Uterus (tissue), 4 donors: Measurements from ENCODE around the gene VEZT. TPM values are rescaled to one million over a fixed set of nuclear protein-coding genes. Genes with fewer than 3 reads are reported as not detected.

Experiments
- DNase-seq, 2 donors: peaks; one replicate each; pipeline ENCODE4 v3.0.0-alpha.2; 2019 to 2020
- H3K27ac ChIP-seq, 2 donors: fragments of 200-600 bp; sonication (generic); 1 replicate in 1 of 2; 2 replicates in 1 of 2; pipeline ENCODE4 v1.5.1; 2016 to 2018
- H3K27me3 ChIP-seq, 2 donors: fragments of 200-600 bp; sonication (generic); one replicate each; pipeline ENCODE4 v1.5.1; 2018 to 2019; ENCODE audit warnings: control low read depth in 1 of 2
- H3K36me3 ChIP-seq, 2 donors: fragments of 200-600 bp; sonication (generic); one replicate each; pipeline ENCODE4 v1.5.1; 2019; ENCODE audit warnings: control low read depth in 1 of 2
- H3K4me1 ChIP-seq, 2 donors: fragments of 200-600 bp; sonication (generic); one replicate each; pipeline ENCODE4 v1.5.1; 2018 to 2019; ENCODE audit warnings: control low read depth in 1 of 2
- H3K4me3 ChIP-seq, 2 donors: fragments of 200-600 bp; sonication (generic); 1 replicate in 1 of 2; 2 replicates in 1 of 2; pipeline ENCODE4 v1.5.1; 2018 to 2019; ENCODE audit warnings: mild to moderate bottlenecking in 1 of 2
- H3K9me3 ChIP-seq, 2 donors: fragments of 200-600 bp; sonication (generic); one replicate each; pipeline ENCODE4 v1.5.1; 2019; ENCODE audit warnings: control low read depth in 1 of 2
- POLR2A ChIP-seq, 2 donors: fragments of 450-650 bp; IDR thresholded peaks; one replicate each; pipeline ENCODE4 v1.6.1; 2016; ENCODE audit warnings: antibody characterized with exemption in 2 of 2, mild to moderate bottlenecking in 1 of 2, moderate library complexity in 1 of 2
- intact Hi-C: fragments of 100-400 bp; cut with DNase I; formaldehyde crosslinking; loops from one replicate; pipeline ENCODE4 v1.15.1; 2023; ENCODE audit warnings: low total_unique reads
- total RNA-seq, 4 donors: library from RNA; depleted of rRNA in 3 of 4; stranded (reverse); fragments of >200 nt in 3 of 4; gene quantifications; one replicate each; pipeline versions ENCODE4 v1.1.0 to v1.2.4, GENCODE V29; 2014 to 2023
- TF ChIP-seq, protein P1 (sequence below), 4 experiments: fragments of 200-600 bp in 2 of 4; fragments of 450-650 bp in 2 of 4; sonication (generic) in 2 of 4; IDR thresholded peaks; one replicate each; pipeline ENCODE4 v1.5.1; 2016 to 2019; ENCODE audit warnings: antibody characterized with exemption in 4 of 4, mild to moderate bottlenecking in 2 of 4, moderate library complexity in 1 of 4
- donor health status: DM: yes; HTN: yes; CAD: no.

The VEZT gene
- total RNA-seq, 4 donors from 2014 or later, result 38.9 to 172 (median 70.7) TPM

DNA sequence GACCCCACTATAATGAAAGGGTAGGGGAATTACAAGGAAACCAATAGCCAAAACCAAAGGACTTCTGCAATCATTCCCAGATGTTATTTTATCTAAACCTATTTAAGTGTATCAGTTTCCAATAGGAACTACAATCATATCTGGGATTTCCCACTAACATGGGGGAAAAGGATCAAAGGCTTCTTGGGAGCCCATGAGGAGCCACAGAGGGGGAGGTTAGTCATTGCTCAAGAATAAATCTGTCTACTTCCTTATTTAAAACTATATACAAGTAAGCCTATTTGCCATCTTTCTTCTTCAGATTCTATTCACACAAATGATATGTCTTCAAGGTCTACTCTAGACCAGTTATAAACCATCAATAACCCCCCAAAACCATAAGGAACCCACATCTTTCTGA, 33.5 kb upstream of the VEZT start:
- H3K27me3 ChIP-seq, result no peaks in the 10 kb centered on the region
- H3K4me1 ChIP-seq, result no peaks in the 10 kb centered on the region
- intact Hi-C loops, result no loop called here
- H3K9me3 ChIP-seq, result no peaks in the 10 kb centered on the region
- TF ChIP-seq, protein P1, sequence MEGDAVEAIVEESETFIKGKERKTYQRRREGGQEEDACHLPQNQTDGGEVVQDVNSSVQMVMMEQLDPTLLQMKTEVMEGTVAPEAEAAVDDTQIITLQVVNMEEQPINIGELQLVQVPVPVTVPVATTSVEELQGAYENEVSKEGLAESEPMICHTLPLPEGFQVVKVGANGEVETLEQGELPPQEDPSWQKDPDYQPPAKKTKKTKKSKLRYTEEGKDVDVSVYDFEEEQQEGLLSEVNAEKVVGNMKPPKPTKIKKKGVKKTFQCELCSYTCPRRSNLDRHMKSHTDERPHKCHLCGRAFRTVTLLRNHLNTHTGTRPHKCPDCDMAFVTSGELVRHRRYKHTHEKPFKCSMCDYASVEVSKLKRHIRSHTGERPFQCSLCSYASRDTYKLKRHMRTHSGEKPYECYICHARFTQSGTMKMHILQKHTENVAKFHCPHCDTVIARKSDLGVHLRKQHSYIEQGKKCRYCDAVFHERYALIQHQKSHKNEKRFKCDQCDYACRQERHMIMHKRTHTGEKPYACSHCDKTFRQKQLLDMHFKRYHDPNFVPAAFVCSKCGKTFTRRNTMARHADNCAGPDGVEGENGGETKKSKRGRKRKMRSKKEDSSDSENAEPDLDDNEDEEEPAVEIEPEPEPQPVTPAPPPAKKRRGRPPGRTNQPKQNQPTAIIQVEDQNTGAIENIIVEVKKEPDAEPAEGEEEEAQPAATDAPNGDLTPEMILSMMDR (IDR thresholded peaks at IDR 0.05), result no peak
- TF ChIP-seq POLR2A (IDR thresholded peaks at IDR 0.05), result no peak
- no peak for DNase-seq
- H3K4me3 ChIP-seq, result no peak overlapping the region
- no peaks in the 10 kb centered on the region for H3K36me3 ChIP-seq
- no peak overlapping the region for H3K27ac ChIP-seq

DNA sequence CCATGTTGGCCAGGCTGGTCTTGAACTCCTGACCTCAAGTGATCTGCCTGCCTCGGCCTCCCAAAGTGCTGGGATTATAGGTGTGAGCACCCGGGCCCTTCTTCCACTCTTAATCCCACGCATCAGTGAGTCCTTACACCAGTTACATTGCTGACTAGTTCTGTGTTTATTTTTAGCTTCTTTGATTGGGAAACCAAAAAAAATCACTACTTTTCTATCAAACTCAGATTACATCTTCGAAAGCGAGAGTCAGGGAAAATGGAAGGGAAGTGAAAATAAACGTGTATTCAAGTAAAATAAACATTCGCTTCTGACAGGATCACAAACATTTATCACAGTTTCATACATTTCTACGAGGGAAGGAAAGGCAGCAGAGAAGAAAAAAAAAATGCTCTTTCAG, 32.5 kb upstream of the VEZT start:
- intact Hi-C loops, result no loop called here

DNA sequence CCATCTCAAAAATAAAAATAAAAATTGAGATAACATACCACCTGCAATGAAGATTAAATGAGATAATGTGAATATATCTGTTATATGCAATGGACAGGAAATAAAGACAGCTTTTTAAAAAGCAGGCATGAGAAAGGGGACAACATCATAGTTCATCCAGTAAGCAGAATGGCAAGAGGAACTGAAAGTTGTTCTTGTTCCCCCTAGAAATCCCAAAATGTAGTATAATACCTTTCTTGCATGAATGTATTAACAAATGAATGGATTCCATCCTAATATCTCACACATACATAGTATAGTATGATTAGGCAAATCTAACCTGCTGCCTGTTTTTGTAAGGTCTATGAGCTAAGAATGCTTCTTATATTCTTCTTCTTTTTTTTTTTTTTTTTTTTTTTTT, 31.8 kb upstream of the VEZT start:
- H3K9me3 ChIP-seq, result no peaks in the 10 kb centered on the region
- H3K27me3 ChIP-seq, result no peaks in the 10 kb centered on the region
- TF ChIP-seq, protein P1 (IDR thresholded peaks at IDR 0.05), result no peak
- no peak for TF ChIP-seq POLR2A (IDR thresholded peaks at IDR 0.05)
- no peak for DNase-seq
- no peaks in the 10 kb centered on the region for H3K4me1 ChIP-seq
- intact Hi-C loops, result no loop called here
- H3K36me3 ChIP-seq, result no peaks in the 10 kb centered on the region
- H3K4me3 ChIP-seq, result no peak overlapping the region
- no peak overlapping the region for H3K27ac ChIP-seq

More for the DNA sequence above, 32.5 kb upstream of the VEZT start:
- Histone ChIP-seq H3K4me1 (no peaks in the 10 kb centered on the region), H3K27ac (no peak overlapping the region), H3K9me3 (no peaks in the 10 kb centered on the region), H3K36me3 (no peaks in the 10 kb centered on the region), H3K27me3 (no peaks in the 10 kb centered on the region), H3K4me3 (no peak overlapping the region)
- no peak for DNase-seq
- TF ChIP-seq, protein P1 (IDR thresholded peaks at IDR 0.05), result no peak
- TF ChIP-seq POLR2A (IDR thresholded peaks at IDR 0.05), result no peak

DNA sequence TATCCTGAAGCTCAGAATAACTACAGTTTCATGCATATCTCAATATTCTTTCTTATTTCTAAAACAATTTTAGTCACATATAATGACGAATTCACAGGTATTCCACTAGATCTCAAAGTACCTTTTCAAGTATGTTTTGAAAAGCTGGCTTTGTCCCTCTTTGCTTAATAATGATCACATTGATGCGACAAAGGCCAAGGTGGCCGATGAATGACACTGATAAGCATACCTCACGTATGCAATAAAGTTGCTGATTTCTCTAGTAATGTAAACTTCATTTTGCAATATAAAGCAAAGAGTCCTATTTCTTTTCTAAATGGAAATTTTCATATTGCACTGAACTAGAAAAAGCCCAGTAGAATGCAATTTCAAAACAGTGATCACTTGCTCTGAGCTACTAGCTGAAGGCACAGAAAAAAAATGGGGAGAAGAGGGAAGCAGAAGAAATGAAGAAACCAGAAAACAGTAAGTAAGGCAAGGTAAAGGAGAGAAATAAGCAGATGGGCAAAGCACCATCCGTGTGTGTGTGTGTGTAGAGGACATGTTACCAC, 29.7 kb upstream of the VEZT start:
- no peaks in the 10 kb centered on the region for H3K27me3 ChIP-seq
- no peaks in the 10 kb centered on the region for H3K36me3 ChIP-seq
- TF ChIP-seq, protein P1 (IDR thresholded peaks at IDR 0.05), result no peak
- no peak for TF ChIP-seq POLR2A (IDR thresholded peaks at IDR 0.05)
- intact Hi-C loops, result no loop called here
- H3K9me3 ChIP-seq, result no peaks in the 10 kb centered on the region
- no peak overlapping the region for H3K4me3 ChIP-seq
- no peaks in the 10 kb centered on the region for H3K4me1 ChIP-seq
- no peak for DNase-seq
- H3K27ac ChIP-seq, result no peak overlapping the region

DNA sequence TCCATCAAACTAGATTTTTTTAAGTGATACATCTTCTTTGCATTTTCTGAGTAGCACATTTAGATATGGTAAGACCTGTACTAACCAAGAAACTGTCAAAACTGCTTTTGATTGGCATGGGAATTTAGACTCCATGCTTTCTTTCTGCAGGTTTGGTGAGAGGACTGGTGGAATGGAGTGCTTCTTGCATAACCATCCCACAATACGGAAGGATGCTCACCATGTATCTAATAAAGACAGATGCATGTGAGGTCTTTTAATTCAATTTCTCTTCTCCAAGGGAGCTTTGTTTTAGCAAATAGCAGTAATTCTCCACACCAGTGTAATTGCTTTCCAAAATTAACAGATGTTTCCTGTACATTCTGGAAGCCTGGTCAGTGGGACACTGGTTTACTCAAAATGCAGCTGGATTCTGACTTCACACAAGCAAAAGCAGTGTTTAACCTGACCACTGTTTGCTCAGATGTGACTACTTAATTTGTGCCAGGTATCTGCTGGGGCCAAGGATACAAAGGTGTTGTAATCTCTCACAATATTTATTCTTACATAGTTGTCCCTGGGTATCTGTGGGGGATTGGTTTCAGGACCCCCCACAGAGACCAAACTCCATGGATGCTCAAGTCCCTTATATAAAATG, 26.4 kb upstream of the VEZT start:
- Histone ChIP-seq H3K4me3 (no peak overlapping the region), H3K4me1 (no peaks in the 10 kb centered on the region), H3K27me3 (no peaks in the 10 kb centered on the region), H3K9me3 (no peaks in the 10 kb centered on the region), H3K27ac (no peak overlapping the region), H3K36me3 (no peaks in the 10 kb centered on the region)
- intact Hi-C loops, result no loop called here
- no peak for DNase-seq
- TF ChIP-seq POLR2A (IDR thresholded peaks at IDR 0.05), result no peak
- TF ChIP-seq, protein P1 (IDR thresholded peaks at IDR 0.05), result no peak
